Measurements from ENCODE around the gene CA10. TPM values are rescaled to one million over a fixed set of nuclear protein-coding genes. Genes with fewer than 3 reads are reported as not detected.

CA10 gene
- total and polyA plus RNA-seq, 2 of the 4 experiments (the other 2 are of a cell fraction): not detected

DNA sequence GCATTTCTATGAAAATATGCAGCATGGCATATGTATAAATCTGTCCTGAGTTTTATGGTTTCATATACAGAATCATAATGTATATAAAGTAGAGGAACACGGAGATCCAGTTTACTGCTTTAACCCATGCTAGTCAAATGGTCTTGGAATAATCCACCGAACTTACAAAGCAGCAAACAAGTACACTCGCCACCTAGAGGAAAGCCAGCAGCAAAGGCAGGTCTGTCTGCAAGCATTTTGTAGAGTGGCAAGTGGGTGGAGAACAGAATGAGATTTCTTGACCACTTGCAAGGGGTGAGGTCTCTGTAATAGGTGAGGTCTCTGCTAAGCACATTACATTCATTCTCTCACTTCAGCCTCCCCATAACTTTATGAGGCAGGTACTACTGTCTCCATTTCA lies 308.3 kb downstream of the CA10 start:
- Histone ChIP-seq H4K5ac (ENCODE audit: low read depth, low read length) (no peak overlapping the region), H4K91ac (ENCODE audit: insufficient read depth, low read depth, low read length) (no peak overlapping the region), H2BK20ac (ENCODE audit: low read depth, low read length) (no peak overlapping the region), H3K27me3 (ENCODE audit: control insufficient read depth, insufficient read depth, low read length) (no peaks in the 10 kb centered on the region), H3K4ac (ENCODE audit: low read depth, low read length) (no peak overlapping the region), H3K9me1 (ENCODE audit: insufficient read depth, low read length) (no peaks in the 10 kb centered on the region), H2AFZ (replicated peaks; ENCODE audit: low read length, poor library complexity) (no peak overlapping the region), H4K20me1 (ENCODE audit: insufficient read depth, low read length) (no peaks in the 10 kb centered on the region), H2AK5ac (ENCODE audit: low read depth, low read length) (no peak overlapping the region), H3K79me1 (ENCODE audit: low read depth in 1 of 2, low read length in 2 of 2) (no peaks in the 10 kb centered on the region), H3K9me3 (ENCODE audit: control insufficient read depth, insufficient read depth, low read length) (peaks cover 20% of the 10 kb centered on the region), H3K56ac (ENCODE audit: extremely low read depth, insufficient read depth, low read length) (no peak overlapping the region), H2BK15ac (ENCODE audit: low read depth, low read length) (no peak overlapping the region), H3K23ac (ENCODE audit: low read depth, low read length) (no peak overlapping the region), H3K4me1 (ENCODE audit: control insufficient read depth, insufficient read depth, low read length) (no peaks in the 10 kb centered on the region), H3K27ac (ENCODE audit: insufficient read depth, low read length) (no peak overlapping the region), H2AK9ac (replicated peaks; ENCODE audit: low read depth, low read length, poor library complexity) (no peak overlapping the region), H3K14ac (replicated peaks; ENCODE audit: low read depth, low read length) (no peak overlapping the region), H3K36me3 (ENCODE audit: control insufficient read depth, insufficient read depth, low read length) (no peaks in the 10 kb centered on the region), H3K9ac (ENCODE audit: low read depth, low read length) (no peak overlapping the region), H4K8ac (ENCODE audit: low read depth in 2 of 2, low read length in 2 of 2) (no peak overlapping the region), H2BK5ac (ENCODE audit: low read depth, low read length, poor library complexity, severe bottlenecking) (no peak overlapping the region), H3K18ac (ENCODE audit: low read depth, low read length) (no peak overlapping the region), H3K4me2 (ENCODE audit: low read depth, low read length) (no peak overlapping the region), H3K4me3 (ENCODE audit: insufficient read depth, low read depth, low read length) (no peak overlapping the region), H2BK120ac (ENCODE audit: low read depth, low read length) (no peak overlapping the region)
- ATAC-seq (ENCODE audit: low read depth) (no peak), DNase-seq (no peak)
- in situ Hi-C loops (cut with MboI; ENCODE audit: low sequenced_read_pairs): no loop called here
- ChIA-PET CTCF (no interaction called here), POLR2A (ENCODE audit: unreplicated experiment) (no interaction called here)
- no CpG with 5 or more reads among the region's 3 CpGs for WGBS, 2 experiments (ENCODE audit: extremely low coverage in 2 of 2, insufficient read length in 1 of 2)
- dilution Hi-C loops (cut with HindIII; ENCODE audit: low sequenced_read_pairs, unreplicated experiment): no loop called here
- TF ChIP-seq MAZ (IDR thresholded peaks at IDR 0.05; ENCODE audit: borderline replicate concordance, low read depth, low read length) (no peak), POLR2A (IDR thresholded peaks at IDR 0.05; ENCODE audit: low read depth, low read length) (no peak), CHD1 (IDR thresholded peaks at IDR 0.05; ENCODE audit: low read depth, low read length) (no peak), MXI1 (IDR thresholded peaks at IDR 0.05; ENCODE audit: borderline replicate concordance, low read depth, low read length) (no peak), CEBPB (IDR thresholded peaks at IDR 0.05; ENCODE audit: low read depth, low read length) (no peak), RFX5 (IDR thresholded peaks at IDR 0.05; ENCODE audit: low read depth, low read length) (no peak), MAFK (IDR thresholded peaks at IDR 0.05; ENCODE audit: low read depth, low read length) (no peak), BHLHE40 (IDR thresholded peaks at IDR 0.05; ENCODE audit: low read depth, low read length) (no peak), RAD21 (IDR thresholded peaks at IDR 0.05; ENCODE audit: low read length) (no peak), SMC3 (IDR thresholded peaks at IDR 0.05; ENCODE audit: low read depth, low read length) (no peak), RCOR1 (IDR thresholded peaks at IDR 0.05; ENCODE audit: insufficient replicate concordance, low read length) (no peak), NFE2L2 (IDR thresholded peaks at IDR 0.05; ENCODE audit: low read depth, low read length) (no peak), FOS (IDR thresholded peaks at IDR 0.05; ENCODE audit: low read depth, low read length) (no peak)
- TF ChIP-seq, protein P1, sequence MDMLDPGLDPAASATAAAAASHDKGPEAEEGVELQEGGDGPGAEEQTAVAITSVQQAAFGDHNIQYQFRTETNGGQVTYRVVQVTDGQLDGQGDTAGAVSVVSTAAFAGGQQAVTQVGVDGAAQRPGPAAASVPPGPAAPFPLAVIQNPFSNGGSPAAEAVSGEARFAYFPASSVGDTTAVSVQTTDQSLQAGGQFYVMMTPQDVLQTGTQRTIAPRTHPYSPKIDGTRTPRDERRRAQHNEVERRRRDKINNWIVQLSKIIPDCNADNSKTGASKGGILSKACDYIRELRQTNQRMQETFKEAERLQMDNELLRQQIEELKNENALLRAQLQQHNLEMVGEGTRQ (IDR thresholded peaks at IDR 0.05; ENCODE audit: low read depth, low read length): no peak
- TF ChIP-seq, protein P2, sequence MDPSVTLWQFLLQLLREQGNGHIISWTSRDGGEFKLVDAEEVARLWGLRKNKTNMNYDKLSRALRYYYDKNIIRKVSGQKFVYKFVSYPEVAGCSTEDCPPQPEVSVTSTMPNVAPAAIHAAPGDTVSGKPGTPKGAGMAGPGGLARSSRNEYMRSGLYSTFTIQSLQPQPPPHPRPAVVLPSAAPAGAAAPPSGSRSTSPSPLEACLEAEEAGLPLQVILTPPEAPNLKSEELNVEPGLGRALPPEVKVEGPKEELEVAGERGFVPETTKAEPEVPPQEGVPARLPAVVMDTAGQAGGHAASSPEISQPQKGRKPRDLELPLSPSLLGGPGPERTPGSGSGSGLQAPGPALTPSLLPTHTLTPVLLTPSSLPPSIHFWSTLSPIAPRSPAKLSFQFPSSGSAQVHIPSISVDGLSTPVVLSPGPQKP (IDR thresholded peaks at IDR 0.05; ENCODE audit: borderline replicate concordance, low read depth, low read length): no peak
- TF ChIP-seq, protein P3, sequence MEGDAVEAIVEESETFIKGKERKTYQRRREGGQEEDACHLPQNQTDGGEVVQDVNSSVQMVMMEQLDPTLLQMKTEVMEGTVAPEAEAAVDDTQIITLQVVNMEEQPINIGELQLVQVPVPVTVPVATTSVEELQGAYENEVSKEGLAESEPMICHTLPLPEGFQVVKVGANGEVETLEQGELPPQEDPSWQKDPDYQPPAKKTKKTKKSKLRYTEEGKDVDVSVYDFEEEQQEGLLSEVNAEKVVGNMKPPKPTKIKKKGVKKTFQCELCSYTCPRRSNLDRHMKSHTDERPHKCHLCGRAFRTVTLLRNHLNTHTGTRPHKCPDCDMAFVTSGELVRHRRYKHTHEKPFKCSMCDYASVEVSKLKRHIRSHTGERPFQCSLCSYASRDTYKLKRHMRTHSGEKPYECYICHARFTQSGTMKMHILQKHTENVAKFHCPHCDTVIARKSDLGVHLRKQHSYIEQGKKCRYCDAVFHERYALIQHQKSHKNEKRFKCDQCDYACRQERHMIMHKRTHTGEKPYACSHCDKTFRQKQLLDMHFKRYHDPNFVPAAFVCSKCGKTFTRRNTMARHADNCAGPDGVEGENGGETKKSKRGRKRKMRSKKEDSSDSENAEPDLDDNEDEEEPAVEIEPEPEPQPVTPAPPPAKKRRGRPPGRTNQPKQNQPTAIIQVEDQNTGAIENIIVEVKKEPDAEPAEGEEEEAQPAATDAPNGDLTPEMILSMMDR (conservative IDR thresholded peaks at IDR 0.05; ENCODE audit: low read depth, low read length): no peak
- intact Hi-C loops (cut with micrococcal nuclease): no loop called here
- BruUV-seq (replicated peaks): no TSS peak
